Uterus (tissue), 4 donors: ENCODE measurements around the gene FBXO31. TPM values are rescaled to one million over a fixed set of nuclear protein-coding genes. Genes with fewer than 3 reads are reported as not detected.

ENCODE experiments used
- DNase-seq, 2 donors: peaks; one replicate each; pipeline ENCODE4 v3.0.0-alpha.2; 2019 to 2020
- H3K27ac ChIP-seq, 2 donors: fragments of 200-600 bp; sonication (generic); 1 replicate in 1 of 2; 2 replicates in 1 of 2; pipeline ENCODE4 v1.5.1; 2016 to 2018
- H3K27me3 ChIP-seq, 2 donors: fragments of 200-600 bp; sonication (generic); one replicate each; pipeline ENCODE4 v1.5.1; 2018 to 2019; ENCODE audit warnings: control low read depth in 1 of 2
- H3K36me3 ChIP-seq, 2 donors: fragments of 200-600 bp; sonication (generic); one replicate each; pipeline ENCODE4 v1.5.1; 2019; ENCODE audit warnings: control low read depth in 1 of 2
- H3K4me1 ChIP-seq, 2 donors: fragments of 200-600 bp; sonication (generic); one replicate each; pipeline ENCODE4 v1.5.1; 2018 to 2019; ENCODE audit warnings: control low read depth in 1 of 2
- H3K4me3 ChIP-seq, 2 donors: fragments of 200-600 bp; sonication (generic); 1 replicate in 1 of 2; 2 replicates in 1 of 2; pipeline ENCODE4 v1.5.1; 2018 to 2019; ENCODE audit warnings: mild to moderate bottlenecking in 1 of 2
- H3K9me3 ChIP-seq, 2 donors: fragments of 200-600 bp; sonication (generic); one replicate each; pipeline ENCODE4 v1.5.1; 2019; ENCODE audit warnings: control low read depth in 1 of 2
- CTCF ChIP-seq, 4 experiments: fragments of 200-600 bp in 2 of 4; fragments of 450-650 bp in 2 of 4; sonication (generic) in 2 of 4; IDR thresholded peaks; one replicate each; pipeline ENCODE4 v1.5.1; 2016 to 2019; ENCODE audit warnings: antibody characterized with exemption in 4 of 4, mild to moderate bottlenecking in 2 of 4, moderate library complexity in 1 of 4
- POLR2A ChIP-seq, 2 donors: fragments of 450-650 bp; IDR thresholded peaks; one replicate each; pipeline ENCODE4 v1.6.1; 2016; ENCODE audit warnings: antibody characterized with exemption in 2 of 2, mild to moderate bottlenecking in 1 of 2, moderate library complexity in 1 of 2
- intact Hi-C: fragments of 100-400 bp; cut with DNase I; formaldehyde crosslinking; loops from one replicate; pipeline ENCODE4 v1.15.1; 2023; ENCODE audit warnings: low total_unique reads
- total RNA-seq, 4 donors: library from RNA; depleted of rRNA in 3 of 4; stranded (reverse); fragments of >200 nt in 3 of 4; gene quantifications; one replicate each; pipeline versions ENCODE4 v1.1.0 to v1.2.4, GENCODE V29; 2014 to 2023
- donor health status: DM: yes; HTN: yes; CAD: no.

Gene FBXO31
- total RNA-seq, 4 donors from 2014 or later, result 35.2 to 309 (median 74.8) TPM

- H3K36me3 ChIP-seq, result no peaks in the 10 kb centered on the region
- H3K27me3 ChIP-seq, result no peaks in the 10 kb centered on the region
- peak overlapping the region; percentile 50 to 55 for H3K27ac ChIP-seq
- no peak overlapping the region for H3K4me3 ChIP-seq
- TF ChIP-seq POLR2A (IDR thresholded peaks at IDR 0.05) (no peak), CTCF (IDR thresholded peaks at IDR 0.05) (no peak)
- H3K9me3 ChIP-seq, result no peaks in the 10 kb centered on the region
- peak in 1 of 2 donors; percentile 42 for DNase-seq
- intact Hi-C loops, result no loop called here
- H3K4me1 ChIP-seq, result no peaks in the 10 kb centered on the region
Measured at GRCh38 chr16:87344931-87345631, 38.5 kb downstream of the FBXO31 start.

- Histone ChIP-seq H3K9me3 (no peaks in the 10 kb centered on the region), H3K27me3 (no peaks in the 10 kb centered on the region), H3K4me1 (no peaks in the 10 kb centered on the region), H3K36me3 (no peaks in the 10 kb centered on the region), H3K4me3 (no peak overlapping the region), H3K27ac (peak overlapping the region; percentile 50 to 55)
- TF ChIP-seq POLR2A (IDR thresholded peaks at IDR 0.05) (no peak), CTCF (IDR thresholded peaks at IDR 0.05) (no peak)
- intact Hi-C loops, result no loop called here
- DNase-seq, result no peak
Measured at GRCh38 chr16:87344165-87344930, 39.2 kb downstream of the FBXO31 start.

- TF ChIP-seq CTCF (IDR thresholded peaks at IDR 0.05) (no peak), POLR2A (IDR thresholded peaks at IDR 0.05) (no peak)
- no peak overlapping the region for H3K4me3 ChIP-seq
- H3K27ac ChIP-seq, result peak overlapping the region in 1 of 2 donors; percentile 50
- H3K4me1 ChIP-seq, result no peaks in the 10 kb centered on the region
- intact Hi-C loops, result no loop called here
- no peaks in the 10 kb centered on the region for H3K36me3 ChIP-seq
- DNase-seq, result no peak
- no peaks in the 10 kb centered on the region for H3K9me3 ChIP-seq
- H3K27me3 ChIP-seq, result no peaks in the 10 kb centered on the region
Measured at GRCh38 chr16:87343753-87344050, 39.9 kb downstream of the FBXO31 start.

- no peak for DNase-seq
- no peaks in the 10 kb centered on the region for H3K36me3 ChIP-seq
- H3K4me3 ChIP-seq, result no peak overlapping the region
- intact Hi-C loops, result no loop called here
- H3K4me1 ChIP-seq, result no peaks in the 10 kb centered on the region
- H3K27ac ChIP-seq, result no peak overlapping the region
- no peaks in the 10 kb centered on the region for H3K9me3 ChIP-seq
- no peaks in the 10 kb centered on the region for H3K27me3 ChIP-seq
- TF ChIP-seq CTCF (IDR thresholded peaks at IDR 0.05), result no peak
- no peak for TF ChIP-seq POLR2A (IDR thresholded peaks at IDR 0.05)
Measured at GRCh38 chr16:87342978-87343752, 40.4 kb downstream of the FBXO31 start.

GRCh38 chr16:87342504-87342903 lies 41.1 kb downstream of the FBXO31 start:
- intact Hi-C loops, result no loop called here
- H3K9me3 ChIP-seq, result no peaks in the 10 kb centered on the region
- TF ChIP-seq POLR2A (IDR thresholded peaks at IDR 0.05) (no peak), CTCF (IDR thresholded peaks at IDR 0.05) (no peak)
- H3K36me3 ChIP-seq, result no peaks in the 10 kb centered on the region
- no peak for DNase-seq
- H3K27ac ChIP-seq, result no peak overlapping the region
- no peaks in the 10 kb centered on the region for H3K4me1 ChIP-seq
- no peaks in the 10 kb centered on the region for H3K27me3 ChIP-seq
- H3K4me3 ChIP-seq, result no peak overlapping the region
